ENCODE results near the gene HFE. TPM values are rescaled to one million over a fixed set of nuclear protein-coding genes. Genes with fewer than 3 reads are reported as not detected.

HFE gene
- total RNA-seq, 1 donor from 2014 or later = 4.9 TPM

DNA sequence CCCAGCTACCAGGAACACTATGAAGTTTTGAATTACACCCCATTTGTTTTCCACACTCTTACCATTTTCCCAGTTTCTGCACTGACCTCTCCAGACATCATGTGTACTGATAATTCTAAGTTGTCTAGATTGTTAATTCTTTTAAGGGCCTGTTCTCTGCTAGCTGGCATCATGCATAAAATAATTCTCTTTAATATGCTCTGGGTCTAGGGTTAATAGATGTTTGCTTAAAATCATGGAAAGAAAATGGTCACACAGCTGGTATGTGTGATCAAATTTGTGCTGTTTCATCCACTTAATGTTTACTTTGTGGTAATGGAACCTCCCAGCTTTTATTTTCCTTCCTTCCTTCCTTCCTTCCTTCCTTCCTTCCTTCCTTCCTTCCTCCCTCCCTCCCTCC lies 49.1 kb downstream of the HFE start:
- DNase-seq = no peak

DNA sequence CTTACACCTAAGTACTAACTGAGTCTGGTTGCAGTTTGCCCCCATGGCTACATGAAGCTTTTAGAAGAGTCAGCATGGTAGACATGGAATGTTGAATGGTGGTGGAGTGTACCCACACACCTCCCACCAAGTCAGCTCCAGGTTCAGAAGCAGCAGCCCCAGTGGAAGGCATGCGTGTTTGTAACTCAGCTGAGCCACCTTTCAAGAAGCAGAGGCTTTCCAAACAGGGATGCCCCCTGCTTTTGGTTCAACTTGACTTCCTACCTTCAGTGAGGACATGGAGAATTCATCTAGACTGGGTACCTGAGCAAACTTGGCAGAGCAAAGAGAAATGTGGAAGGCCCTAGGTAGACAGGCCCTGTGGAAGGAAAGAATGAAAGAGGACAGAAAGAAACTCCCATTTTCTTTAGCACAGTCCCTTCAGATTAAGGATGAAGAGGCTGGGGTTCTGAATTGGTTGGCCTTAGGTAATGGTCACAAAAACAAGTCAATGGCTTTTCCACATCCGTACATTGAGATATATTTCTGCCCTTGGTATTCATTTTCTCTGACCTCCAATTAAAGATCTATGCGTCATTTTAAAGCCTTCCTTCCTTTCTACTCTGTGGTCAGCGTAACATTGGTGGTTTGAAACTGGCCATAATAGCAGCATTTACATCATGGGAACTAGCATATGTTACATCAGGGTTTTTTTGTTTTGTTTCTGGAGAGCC lies 53.2 kb downstream of the HFE start:
- DNase-seq = no peak

DNA sequence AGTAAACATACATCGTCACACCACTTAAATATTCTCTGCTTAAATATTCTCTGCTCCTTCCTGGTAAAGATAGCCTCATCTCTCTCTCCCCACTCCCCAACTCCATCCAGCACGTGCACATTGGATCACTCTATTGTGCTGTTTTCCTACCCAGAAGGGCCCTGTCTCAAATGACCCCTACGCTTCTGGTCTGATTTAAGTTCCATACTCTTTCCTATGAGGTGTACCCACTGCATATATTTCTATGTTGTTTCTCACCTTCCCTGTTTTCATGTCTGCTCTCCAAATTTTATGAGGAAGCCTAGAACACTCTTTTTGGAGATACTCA lies 53.7 kb downstream of the HFE start:
- DNase-seq = no peak

DNA sequence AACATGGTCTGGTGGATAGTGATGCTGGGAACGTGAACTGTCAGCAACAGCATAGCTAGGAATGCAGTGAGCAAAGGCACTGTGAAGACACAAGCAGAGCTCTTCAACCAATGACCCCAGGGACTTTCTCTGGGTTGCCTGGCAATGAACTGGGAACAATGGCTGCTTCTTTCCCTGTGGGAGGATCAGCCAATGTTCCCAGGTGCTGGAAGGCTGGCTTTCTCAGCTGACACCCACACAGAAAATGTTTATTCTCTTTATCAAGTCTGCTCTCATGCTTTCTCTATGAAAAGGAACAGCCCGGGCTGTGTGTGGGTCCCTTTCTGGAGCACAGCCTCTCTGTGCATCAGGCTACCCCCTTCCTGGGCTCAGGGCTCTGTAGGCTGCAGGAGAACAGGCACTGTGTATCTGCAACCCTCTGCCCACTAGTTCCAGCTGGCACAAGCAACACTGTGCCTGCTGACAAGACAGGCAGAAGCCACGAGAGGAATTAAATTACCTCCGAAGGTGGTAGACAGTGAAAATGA lies 54.2 kb downstream of the HFE start:
- no peak for DNase-seq

DNA sequence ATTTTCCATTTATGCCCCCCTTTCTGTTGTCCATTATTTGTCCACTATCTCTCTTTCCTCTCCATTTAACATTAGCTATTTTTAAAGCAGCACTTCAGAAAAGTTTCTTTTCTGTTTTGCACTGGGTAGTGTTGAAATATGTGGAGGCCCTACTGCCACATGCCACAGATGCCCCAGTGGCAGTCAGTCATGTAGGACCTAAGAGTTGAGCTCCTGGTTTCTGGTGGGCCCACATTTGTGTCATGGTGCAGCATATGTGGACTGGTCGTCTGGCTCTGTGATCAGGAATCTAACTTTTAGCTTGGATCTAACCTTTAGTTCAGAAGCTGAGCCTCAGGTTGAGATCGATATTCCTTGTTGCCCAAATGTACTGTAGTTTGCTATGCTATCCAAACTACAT lies 54.8 kb downstream of the HFE start:
- no peak for DNase-seq

Other genes starting within 250 kb of the HFE start
- gene SLC17A3, start 213.2 kb upstream of the HFE start, total RNA-seq = not detected
- gene SLC17A2, start 156.7 kb upstream of the HFE start, total RNA-seq = not detected
- 9.0 TPM for gene TRIM38, start 124.6 kb upstream of the HFE start, total RNA-seq

Measured in tongue (tissue), 2 donors.